Stimulated activated CD4-positive, alpha-beta T cell treated with anti-CD3 and anti-CD28 coated beads, Interleukin-2, amount 100 ng/mL, for 4 hours (primary cell): ENCODE measurements around the gene MPRIP.

Experiments used
- DNase-seq: peaks from one replicate; pipeline ENCODE4 v3.0.0-alpha.2; 2020; ENCODE audit warnings: low read depth

MPRIP gene

DNA sequence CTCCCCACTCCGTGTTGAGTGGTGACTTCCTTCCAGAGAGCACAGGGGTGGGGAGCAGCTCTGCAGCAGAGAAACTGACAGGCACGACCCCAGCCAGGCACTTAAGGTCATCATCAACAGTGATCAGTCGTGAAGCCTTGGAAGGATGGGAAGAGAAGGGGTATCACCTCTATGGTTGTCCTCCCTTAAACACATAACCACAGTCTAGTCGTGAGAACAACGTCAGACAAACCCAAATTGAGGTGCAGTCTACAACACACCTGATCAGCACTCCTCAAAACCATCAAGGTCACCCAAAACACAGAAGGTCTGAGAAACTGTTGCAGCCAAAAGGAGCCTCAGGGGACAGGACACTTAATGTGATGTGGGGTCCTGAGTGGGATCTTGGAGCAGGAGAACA is 68.3 kb downstream of the MPRIP start:
- no peak for DNase-seq

DNA sequence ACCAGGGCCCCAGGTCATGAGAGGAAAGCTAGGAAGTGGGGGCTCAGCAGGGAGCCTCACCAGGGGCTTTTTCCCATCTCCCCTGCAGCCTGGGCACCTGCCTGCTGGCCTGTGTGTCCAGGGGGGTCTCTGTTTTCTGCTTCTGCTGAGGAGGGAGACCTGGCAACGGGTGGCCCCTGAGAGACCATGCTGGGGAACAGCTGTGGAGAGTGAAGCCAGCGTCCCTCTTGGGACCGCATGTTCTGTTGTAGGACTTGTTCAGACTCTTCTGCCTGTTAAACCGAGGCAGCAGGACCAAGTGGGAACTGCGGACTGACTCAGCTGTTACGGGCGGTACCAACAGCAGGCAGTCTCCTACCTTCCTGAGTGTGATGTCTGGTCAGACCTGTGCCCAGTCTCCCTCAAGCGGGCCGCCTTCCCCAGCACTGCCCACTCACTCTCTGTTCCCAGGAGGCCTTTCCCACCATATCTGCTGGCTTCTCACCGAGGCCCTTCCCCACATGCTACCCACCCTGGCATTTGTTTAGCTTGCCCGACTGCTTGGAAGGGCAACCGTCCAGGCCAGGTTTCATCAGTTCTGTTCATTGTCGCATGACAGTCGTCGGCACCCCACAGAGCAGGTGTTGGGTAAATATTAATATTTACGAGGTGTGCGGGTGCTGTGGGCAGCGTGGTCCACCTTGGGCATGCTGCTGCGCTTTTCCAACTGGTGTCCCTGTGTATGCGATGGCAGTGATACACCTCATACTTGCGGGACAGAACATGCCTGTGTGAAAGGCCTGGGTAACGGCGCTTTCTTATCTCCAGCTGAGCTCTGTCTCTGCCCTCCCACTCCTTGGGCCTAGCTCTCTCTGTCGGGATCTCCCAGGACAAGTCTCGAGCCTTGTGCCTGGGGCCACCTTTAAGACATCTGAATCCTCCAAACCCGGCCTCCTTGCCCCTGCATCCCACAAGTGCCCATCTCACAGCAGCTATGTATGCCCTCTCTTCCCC is 69.4 kb downstream of the MPRIP start:
- DNase-seq, result no peak

DNA sequence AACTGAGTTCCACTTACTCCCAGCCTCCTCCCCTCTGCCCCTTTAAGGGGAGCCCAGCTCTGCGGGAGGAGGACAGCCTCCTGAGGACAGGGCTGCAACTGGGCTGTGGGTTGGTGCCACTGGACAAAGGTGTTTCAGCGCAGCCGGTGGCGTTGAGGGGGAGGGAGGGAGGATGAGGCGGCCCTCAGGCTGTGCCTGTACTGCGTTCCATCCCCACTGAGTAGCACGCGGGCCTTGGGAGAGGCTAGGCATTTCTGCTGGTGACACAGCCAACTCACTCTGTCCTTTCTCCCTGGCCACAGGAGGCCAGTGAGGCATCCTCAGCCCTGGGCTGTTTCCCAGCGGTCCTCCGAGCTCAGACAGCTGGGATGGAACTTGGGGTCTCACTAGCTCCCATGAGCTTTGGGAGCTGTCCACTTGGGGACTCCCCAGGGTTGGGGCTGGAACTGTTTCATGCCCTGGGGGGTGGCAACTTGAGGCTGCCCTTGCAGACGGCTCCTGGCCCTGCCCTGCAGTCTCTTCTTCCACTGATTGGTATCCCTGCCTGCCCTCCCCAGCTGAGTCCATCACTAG is 70.5 kb downstream of the MPRIP start:
- no peak for DNase-seq

DNA sequence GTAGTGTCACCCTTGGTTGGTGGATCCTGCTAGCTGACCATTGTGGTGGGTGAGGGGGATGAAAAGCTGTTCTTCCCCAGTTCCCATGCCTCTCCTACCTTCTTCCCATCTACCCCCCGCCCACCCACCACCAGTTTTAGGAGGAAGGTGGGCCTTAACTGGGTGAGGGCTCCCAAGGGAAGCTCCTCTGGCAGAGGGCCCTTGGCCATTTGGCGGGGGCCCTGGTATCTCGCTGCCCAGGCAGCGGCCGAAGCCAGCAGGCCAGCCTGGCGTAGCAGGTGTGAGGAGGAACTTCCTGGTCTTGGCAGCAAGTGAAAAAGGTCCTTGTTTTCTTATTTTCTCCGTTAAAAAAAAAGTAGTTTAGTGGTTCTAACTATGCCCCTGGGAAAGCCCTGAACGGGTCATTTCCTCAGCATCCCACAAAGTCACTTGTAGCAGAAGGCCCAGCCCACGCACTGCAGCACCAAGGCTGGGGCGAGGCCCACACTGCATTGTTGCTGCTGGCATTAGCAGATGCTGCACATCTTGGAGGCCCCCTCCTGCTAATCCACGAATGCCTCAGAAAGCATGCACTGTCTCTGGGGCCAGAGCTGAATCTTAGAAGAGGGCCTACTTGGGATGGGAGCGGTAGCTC is 72.5 kb downstream of the MPRIP start:
- DNase-seq, result no peak

DNA sequence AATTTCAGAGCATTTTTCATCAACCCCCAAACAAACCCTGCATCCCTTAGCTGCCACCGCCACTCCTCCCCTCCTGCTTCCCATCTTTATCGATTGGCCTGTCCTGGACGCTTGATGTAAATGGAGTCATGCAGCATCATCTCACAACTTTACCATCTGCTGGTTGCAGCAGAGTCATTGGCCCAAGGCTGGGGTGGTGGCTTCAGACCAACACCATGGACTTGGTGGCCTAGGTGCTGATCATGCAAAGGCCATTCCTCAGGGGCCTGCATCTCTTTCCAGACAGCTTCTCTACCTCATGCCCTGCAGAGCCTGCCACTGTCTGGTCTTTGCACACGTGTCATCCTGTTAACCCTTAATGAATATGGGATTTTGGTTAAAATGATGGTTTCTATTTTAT is 73.4 kb downstream of the MPRIP start:
- DNase-seq, result no peak

DNA sequence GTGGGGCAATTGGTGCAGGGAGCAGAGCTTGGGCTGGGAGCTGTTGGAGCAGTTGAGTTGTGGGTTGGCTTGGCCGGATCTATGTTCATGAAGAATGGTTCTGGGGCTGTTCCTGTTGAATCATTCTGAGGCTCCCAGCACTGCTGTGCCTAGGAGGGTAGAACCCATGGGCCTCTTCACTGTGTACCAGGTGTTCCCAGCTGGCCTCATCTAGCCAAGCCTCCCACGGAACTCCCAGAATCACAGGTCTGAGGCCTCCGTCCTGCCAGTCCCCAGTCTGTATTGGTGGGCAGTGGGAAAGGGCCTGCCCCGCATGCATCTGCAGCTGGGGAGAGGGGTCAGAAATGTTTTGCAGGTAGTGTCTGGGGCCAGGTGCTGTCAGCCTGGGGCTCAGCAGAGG is 74.1 kb downstream of the MPRIP start:
- DNase-seq, result no peak

DNA sequence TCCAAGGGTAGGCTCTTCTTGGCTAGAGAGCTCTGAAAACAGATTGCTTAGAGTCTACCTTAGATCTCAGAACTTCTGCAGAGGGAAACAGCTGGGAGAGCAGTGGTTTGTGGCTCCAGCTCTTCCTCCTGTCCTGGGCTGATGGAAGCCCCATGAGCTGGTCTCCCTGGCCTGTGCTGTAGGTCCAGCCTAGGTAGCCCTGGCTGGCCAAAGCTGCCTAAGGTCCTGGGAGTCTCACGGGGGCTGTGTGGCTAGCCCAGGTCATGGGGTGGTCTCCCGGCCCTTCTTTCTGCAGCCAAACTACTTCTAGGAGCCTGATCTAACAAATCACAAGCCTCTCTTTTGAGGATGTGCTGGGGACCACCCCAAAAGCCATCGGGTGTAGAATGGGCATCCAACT is 75.7 kb downstream of the MPRIP start:
- DNase-seq, result no peak

DNA sequence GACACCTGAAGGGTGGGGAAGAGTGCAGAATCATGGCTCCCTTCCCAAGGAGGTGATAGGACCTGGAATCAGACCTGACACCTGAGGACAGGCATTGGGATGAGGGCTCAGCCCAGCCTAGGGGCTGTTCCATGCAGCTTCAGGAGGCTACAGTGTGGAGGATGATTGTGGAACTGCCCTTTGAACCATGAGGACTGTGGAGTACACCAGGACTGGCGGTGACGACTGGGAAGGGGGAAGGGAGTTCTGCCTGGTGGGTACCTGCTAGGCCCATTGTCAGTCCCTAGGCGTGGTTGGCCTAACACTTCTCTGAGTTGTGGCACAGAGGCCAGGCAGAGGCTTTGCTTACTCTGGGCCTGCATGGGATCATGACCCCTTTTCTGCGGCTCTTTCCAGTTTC is 76.1 kb downstream of the MPRIP start:
- no peak for DNase-seq

DNA sequence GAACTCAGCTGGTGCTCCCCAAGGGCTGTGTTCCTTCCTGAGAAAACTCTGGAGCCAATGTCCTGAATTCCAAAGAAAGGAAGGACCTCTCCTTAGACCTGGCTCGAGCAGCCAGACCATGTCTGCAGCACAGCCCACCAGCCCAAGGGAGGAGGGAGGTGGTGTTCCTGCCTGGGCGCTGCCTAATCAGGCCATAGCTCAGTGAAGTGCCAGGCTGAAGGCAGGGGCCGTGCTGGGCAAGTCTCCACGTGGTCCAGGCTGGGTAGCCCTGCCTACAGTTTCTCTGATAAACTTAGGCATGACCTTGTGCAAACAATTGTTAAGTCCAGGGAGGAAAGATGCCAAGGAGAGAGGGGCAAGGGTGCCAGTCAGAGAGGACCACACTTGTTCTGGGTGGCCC is 76.8 kb downstream of the MPRIP start:
- no peak for DNase-seq

DNA sequence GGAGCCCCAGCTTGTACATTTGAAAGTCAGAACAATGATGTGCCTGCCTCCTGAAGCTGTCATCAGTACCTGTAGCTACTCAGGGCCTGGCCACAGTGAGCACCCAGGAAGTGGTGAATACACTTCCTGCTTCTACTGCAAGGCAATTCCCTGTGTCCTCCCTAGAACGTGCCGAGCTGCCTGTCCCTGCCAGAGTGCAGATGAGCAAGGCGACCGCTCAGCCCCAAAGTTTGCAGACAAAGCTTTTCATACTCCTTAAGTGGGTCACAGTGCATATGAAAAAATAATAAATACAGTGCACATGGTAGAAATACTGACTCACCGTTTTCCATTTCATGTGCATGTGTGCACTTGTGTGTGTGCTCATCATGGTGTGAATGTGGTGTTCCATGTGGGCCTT is 77.3 kb downstream of the MPRIP start:
- peak; percentile 32 for DNase-seq

DNA sequence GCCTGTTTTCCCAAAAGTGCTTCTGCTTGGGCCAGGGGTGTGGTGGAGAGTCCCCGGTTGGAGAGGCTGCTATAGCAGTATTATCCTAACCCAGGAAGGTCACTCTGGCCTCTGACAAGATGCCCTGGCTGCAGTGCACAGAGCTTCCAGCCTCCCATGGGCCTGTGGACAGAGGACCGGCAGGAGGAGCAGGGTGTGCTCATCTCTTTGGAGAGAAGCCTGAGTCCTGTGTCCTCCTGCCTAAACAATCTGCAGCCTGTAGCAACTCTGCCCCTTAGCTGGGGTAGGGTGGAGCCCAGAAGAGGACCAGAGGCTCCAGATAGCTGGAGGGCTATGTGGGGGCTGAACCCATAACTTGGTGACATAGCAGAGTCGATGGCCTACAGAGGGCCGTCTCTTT is 78.0 kb downstream of the MPRIP start:
- DNase-seq, result no peak

DNA sequence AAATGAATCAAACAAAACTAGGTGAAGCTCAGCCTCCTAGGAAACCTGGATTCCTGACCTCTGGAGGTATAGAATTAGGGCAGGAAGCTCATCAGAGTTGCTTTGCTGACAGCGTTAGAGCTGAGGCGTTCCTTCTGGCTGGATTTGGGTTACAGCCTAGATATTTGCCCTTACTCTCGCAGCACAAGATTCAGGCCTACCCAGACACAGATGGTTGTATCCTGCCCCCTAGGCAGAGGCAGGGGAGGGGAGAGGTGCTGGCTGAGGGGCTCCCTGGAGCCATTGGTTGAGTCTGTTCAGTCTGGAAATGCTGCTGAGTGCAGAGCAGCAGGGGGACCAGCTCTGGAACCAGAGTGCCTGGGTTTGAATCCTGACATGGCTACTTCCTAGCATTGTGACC is 78.4 kb downstream of the MPRIP start:
- DNase-seq, result no peak

DNA sequence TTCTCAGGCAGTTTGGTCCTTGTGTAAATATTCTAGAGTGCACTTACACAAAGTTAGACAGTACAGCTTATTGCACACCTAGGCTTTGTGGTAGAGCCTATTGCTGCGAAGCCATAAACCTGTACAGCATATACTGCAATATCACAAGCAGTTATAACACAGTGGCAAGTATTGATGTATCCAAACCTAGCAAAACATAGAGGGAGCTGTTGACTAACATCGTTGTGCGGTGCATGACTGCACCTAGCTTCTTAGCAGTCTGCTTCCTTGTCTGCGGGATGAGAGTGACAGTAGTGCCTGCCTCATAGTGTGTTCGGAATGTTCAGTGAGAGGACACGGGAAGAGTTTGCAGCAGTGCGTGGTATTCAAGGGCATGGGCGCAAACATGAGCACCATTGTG is 78.9 kb downstream of the MPRIP start:
- DNase-seq, result no peak

DNA sequence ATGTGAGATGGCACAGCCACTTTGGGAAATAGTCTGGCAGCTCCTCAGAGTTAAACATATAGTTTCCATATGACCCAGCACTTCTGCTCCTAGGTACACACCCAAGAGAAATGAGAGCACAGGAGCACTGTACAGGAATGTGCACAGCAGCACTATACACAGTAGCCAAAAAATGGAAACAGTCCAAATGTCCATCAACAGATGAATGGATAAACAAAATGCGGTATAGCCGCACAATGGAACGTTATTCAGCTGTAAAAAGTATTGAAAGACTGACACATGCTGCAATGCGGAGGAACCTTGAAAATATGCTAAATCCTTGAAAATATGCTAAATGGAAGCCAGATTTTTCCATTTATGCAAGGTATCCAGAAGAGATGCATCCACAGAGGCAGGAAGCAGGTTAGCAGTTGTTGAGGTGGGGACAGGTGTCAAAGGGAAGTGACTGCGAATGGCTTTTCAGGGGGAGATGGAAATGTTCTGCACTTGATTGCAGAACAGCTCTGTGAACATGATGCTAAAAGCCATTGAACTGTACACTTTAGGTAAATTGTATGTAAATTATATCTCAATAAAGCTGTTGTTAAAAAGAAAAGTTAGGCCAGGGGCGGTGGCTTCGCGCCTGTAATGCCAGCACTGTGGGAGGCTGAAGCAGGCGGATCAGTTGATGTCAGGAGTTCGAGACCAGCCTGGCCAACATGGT is 80.7 kb downstream of the MPRIP start:
- no peak for DNase-seq

DNA sequence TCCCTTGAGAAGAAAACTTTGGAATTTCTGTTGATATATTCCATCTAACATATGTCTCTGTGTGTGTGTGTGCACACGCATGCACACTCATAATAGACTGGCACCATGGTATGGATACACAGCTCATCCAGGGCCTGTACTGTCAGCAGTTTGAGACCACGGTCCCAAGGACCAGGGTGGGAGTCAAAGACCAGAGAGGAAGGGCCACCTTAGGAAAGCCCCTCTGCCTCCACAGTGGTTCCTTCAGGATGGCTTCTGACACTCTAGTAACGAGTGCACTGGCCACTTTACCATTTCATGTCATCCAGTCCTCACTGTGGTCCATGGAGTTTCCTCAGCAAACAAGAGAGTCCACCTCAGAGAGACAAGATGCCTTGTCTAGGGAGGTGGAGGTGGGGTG is 82.1 kb downstream of the MPRIP start:
- no peak for DNase-seq

DNA sequence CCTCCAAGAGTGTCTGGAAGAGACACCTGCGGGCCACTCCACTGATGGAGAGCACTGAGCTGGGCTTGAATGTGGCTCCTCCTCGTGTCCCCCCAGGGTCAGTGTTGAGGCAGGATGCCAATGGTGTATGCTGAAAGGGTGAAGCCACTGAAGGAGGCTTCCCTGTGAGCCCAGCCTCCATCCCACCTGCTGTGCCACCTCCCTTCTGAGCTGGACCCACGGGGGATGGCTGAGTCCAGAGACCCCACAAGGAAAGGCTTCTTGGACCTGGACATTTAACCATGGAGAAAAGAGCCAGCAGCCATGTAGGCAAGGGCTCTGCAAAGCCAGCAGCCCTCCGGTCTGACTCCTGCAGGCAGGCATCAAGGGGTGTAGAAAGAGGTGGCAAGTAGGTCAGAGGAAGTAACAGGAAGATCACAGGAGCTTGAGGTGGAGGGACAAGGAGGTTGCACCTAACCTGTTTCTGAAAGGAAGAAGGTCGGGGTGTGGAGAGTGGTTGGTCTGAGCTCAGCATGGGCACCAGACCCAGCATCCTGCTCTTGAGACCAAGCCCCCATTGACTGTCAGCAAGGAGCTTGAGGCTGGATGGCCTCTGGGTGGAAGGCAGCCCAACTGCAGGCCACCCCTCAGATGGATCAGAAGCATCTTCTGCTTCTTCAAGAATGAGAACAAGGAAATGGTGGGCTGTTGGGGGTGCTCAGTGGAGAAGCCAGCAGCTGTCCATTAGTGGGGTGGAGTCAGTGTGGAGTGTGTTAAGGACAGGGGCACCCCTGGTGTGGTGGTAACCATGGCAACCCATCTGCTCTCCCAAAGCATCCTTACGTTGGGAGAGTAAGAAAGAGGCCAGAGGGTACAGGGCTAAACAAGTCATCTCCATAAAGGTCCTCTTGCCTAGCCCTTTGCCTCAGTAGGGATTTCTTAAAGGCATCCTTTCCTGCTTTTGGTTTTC is 83.2 kb downstream of the MPRIP start:
- DNase-seq, result no peak

DNA sequence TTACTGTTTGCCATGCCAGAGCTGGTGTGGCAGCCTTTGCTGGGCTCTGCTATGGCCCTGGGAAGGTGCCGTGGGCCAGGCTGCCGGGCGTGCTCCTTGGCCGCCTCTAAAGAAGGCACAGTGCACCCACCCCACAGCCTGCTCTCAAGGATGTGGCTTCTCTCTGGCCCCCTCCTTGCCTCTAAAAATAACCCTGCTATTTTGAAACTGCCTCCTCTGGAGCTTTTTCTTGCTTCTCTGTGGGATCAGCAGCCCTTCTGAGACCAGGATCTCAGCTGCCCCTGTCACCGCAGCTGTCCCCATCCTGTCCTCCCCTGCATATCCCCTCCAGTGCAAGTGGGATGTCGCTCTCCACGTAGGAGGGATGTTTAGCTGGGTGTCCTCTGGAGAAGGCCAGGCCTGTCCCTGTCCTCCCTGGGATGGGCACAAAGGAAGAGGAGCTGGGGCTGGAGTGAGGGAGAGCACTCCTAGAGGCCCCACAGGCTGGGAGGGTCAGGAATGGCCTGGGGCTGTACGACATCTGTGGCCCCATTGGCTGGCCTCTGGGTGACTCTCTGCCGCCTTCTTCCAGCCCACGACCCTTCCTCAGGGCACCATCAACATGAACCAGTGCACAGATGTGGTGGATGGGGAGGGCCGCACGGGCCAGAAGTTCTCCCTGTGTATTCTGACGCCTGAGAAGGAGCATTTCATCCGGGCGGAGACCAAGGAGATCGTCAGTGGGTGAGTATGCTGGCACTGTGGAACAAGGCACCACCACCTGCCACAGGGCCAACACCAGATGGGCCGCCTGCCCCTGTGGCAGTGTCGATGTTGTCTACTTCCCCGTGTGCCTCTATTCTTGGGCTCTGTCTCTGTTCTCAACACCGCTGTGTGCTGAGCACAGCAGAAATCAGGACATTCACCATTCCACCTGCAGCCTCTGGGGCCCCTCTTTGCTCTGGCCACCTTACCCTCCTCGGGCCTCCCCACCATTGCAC is 84.2 kb downstream of the MPRIP start:
- DNase-seq, result no peak

DNA sequence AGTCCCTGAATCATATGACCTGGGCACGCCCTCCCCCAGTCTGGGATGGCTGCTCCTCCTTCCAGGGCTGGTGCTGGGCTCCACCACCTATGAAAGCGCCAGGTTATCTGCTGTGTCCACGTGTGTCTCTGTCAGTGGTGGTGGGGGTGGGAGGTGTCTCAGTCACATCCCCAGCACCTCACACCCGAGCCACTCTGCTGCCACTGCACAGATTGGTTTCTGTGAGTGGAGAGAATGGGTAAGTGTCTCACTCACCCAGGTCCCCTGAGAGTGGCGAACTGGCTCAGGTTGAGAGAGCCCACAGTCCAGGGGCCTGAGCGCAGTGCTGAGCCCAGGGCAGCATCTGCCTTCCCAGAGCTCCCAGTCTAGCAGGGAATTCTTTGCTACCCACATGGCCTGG is 84.9 kb downstream of the MPRIP start:
- DNase-seq, result no peak

DNA sequence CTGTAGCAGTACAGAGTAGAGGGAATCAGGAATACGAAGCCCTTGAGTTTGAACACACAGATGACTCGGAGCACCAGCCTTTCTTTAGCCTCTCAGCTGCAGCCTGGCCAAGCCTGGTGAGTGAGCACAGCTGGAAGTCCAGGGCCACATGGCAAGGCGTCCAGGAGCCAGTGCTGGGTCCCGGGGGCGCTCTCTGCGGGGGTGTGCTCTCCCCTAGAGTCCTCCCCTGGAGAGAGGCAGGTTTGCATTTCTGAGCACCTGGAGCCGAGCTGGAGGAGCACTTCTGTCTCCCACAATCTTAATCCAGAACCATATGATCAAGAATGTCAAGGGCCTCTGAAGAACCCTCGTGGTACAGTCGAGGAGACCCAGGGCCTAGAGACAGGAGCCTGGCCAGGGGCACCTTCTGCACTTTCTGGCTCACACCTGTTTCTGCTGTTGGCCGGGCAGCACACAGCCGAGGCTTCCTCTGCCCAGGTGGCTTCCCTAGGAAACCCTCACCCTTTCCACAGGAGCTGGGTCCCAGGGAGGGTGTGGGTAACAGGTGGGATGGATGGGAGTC is 85.6 kb downstream of the MPRIP start:
- no peak for DNase-seq
